Measurements from ENCODE around the gene DCTN3.

The DCTN3 gene

DNA sequence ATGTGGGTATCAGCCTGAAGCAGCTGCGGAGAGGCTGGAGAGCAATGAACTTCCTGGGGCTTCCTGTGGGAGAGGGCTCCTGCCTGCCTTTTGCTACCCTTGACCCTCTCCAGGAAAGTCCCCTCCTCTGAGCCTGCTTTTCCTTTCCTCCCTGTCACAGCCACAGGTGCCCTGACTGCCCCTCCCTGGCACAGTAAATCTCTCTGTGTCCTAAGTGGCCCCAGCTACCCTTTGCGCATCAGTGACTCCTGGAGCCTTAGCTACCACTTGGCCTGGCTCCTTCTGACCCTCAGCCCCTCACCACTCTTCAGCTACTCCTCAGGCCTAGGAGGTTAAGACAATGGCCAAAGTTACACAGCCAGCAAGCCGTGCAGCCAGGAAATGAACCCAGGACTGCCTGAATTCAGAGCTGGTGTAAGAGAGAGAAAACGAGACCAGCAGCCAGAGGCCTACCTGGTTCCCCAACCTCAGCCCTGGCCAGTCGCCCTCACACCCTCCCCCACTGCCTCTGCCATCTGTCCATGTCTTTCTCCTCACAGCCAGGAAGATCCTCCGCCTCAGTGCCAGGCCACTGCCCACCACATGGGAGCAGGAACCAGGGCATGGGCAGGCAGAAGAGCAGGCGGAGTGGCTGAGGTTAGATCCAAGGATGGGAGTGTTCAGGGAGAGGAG is 49.4 kb downstream of the DCTN3 start:
- DNase-seq, result no peak

DNA sequence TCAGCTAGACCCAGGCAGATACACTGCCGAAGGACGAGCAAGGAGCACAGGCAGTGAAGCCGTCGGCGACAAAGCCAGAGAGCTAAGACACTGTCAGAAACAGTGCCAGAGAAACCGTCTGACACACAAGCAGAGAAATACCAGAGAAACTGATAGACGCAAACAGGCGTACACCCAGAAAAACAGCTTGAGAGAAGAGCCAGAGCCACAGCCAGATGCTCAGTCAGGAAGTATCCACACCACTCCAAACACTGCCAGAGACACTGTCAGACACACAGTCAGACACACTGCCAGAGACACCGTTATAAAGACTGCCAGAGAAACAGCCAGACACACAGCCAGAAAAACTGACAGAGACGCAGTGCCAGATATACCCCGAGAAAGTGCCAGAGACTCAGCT is 49.9 kb downstream of the DCTN3 start:
- no peak for DNase-seq

DNA sequence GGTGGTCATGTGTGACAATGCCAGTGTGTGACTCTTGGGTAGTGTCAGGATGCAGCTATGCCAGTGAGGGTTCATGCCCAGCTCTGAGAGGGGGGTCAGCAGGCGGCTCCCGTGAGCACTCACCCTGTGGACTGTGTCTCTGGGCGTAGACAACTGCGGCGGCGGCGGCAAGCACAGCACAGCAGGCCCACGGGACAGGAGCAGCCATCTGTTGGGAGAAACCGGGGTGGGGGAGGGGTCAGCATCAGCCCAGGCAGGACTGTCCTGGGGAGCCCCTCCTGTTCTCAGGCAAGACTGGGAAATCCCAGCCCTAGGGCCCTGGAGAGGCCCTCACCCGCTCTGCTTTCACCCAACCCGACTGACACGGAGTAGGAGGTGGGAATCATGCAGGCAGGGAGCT is 51.5 kb downstream of the DCTN3 start:
- DNase-seq, result no peak

DNA sequence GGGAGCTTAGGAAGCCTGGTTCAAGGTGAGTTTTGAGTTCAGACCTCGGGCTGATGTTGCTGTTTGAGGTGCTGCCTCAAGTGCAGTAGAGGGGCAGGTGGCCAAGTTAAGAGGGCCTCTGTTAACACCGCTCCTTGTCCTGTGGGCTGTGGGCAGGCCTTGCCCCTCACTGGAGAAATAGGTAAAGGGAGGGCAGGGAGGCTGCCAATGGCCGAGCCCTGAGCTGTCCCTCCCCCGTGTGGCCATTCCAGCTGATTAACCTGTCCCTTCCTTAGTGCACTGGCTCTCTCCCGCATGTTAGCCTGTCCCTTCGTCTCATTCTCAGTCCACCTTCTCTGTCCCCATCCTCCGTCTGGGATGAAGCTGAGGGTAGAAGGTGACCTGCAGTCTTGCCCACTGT is 52.2 kb downstream of the DCTN3 start:
- no peak for DNase-seq

DNA sequence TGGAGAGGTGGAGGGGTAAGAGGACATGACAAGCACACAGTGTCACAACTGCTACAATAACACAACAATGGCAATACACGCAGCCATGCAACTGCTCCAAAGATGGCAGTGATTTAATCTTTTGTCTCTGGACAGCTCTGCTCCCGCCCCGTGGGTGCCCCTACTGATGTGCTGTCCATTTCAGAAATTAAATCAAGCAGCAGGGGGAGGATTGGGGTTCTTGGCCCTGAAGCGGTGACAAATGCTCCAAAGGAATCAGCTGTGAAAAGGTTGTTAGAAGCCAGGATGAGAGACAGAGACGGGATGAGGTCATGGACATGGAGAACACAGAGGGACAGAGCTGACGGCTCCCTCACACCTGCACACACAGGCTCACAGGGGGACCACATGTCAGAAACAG is 53.3 kb downstream of the DCTN3 start:
- no peak for DNase-seq

DNA sequence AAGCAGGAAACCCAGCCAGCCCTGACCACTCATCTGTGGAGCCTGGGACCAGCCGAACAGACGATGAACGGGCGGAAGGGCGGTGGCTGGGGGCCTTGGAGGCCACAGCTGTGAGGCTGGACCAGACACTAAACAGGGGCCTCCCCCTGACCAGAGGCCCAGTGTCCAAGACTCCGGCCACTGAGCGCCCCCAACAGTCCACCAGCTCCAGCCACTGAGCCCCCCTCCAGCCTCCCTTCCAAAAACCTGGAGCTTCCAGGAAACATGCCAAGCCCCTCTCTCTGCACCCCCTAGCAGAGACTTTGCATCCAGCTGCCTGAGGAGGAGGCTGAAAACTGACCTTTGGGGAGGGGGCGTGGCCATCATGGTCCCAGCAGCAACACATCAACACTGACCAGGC is 54.0 kb downstream of the DCTN3 start:
- DNase-seq, result no peak

DNA sequence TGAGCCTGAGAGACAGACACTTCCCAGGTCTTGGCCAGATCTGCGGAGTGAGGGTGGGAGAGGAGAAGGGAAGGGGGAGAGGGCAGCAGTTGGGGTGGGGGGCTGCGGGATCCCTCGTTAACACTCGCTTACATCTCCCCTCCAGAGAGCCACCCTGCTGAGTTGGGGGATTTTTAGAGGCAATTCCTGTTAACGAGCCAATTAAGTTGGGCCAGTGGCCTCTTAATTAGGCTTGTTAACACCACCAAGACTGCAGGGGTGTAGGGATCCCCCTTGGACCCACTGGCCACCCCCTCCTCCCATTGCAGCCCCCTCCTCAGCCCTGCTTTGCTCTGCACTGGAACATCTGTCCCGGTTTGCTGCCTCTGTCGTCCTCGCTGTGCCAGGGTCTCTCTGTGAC is 54.4 kb downstream of the DCTN3 start:
- DNase-seq, result no peak

DNA sequence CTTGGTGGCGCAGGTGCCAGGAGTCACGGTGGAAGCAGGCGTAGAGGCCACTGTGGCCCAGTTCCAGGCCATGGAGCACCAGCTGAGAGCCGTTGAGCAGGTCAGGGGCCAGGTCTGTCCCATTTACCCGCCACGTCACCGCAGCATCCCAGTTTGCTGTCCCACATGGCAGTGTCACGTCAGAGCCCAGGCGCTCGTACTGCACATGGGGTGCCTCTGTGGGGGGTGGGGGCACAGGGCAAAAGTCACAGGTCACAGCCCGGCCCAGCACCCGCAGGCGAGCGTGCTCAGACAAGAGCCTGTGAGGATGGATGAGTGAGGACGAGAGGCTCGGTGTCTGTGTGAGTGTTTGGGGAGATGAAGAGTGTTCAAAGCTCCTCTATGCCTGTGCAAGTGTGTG is 55.7 kb downstream of the DCTN3 start:
- DNase-seq, result no peak

All from SHP77 treated with DMSO at 0.1 percent for 48 hours (cell line).